Activated CD8-positive, alpha-beta memory T cell treated with anti-CD3 and anti-CD28 coated beads, Interleukin-2, amount 50 U/mL, for 48 hours (primary cell): Measurements from ENCODE around the gene STAB2.
A peak's percentile ranks its signal among the peaks of the same experiment; 100 is the strongest.

Experiments
- DNase-seq: peaks from one replicate; pipeline ENCODE4 v3.0.0-alpha.2; 2020

The STAB2 gene

DNA sequence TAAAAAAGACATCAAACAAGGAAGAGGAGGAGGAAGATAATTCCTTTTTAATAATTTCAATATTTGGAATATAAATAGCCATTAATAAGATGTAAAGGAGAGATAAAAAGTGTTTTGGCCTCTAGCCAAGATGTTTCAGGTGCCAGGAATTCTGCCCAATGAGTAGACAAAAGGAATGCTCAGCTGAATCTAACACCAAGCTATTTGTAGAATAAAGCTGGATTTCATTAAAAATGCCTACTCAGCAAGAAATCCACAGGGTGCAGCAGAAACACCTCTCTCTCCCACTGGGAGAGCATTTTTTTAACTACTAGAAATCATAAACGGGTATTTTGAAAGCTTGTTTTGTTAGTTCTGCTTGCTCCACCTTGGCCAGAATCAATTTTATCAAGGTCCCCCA lies 4.1 kb upstream of the STAB2 start:
- no peak for DNase-seq

GRCh38 chr12:103586132-103586531 lies 941 bp upstream of the STAB2 start:
- no peak for DNase-seq

- DNase-seq: no peak
Measured at GRCh38 chr12:103588680-103589079, 1.6 kb downstream of the STAB2 start.

DNA sequence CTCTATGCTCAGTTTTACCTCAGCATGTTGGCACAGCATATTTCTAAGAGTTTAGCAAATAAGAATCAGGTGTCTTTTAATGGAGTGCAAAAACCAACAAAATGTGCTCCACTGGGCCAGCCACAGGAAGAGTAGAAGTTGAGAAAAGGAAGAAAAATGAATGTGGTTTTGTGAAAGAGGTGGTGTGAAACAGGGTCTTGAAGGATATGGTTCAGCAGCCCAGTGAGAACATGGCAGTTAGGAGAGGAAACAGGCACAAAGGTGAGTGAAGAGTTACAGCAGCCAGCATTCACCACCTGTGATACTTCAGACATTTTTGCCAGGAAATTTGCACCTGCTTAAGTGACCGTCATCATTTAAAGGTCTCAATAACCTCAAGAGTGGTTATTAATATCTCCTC lies 2.4 kb downstream of the STAB2 start:
- no peak for DNase-seq

DNA sequence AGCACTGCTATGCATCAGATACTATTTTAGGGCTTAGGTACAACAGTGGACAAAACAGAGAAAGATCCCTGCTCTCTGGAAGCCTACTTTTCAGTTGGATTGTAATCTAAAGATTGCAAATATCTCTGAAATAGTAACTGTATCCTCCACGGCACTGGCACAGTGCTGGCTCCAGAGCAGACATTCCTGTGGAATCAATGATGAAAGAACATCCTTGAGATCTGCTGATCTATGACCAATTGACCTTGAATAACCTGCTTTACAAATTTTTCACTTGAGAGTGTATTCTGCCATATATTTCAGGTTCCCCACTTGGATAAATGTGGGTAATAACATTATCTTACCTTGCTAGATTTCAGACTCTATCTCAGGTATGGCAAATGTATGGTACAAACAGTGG lies 3.2 kb downstream of the STAB2 start:
- DNase-seq: no peak

GRCh38 chr12:103596981-103597380 lies 9.9 kb downstream of the STAB2 start:
- no peak for DNase-seq

GRCh38 chr12:103599274-103599673 lies 12.2 kb downstream of the STAB2 start:
- DNase-seq: no peak

DNA sequence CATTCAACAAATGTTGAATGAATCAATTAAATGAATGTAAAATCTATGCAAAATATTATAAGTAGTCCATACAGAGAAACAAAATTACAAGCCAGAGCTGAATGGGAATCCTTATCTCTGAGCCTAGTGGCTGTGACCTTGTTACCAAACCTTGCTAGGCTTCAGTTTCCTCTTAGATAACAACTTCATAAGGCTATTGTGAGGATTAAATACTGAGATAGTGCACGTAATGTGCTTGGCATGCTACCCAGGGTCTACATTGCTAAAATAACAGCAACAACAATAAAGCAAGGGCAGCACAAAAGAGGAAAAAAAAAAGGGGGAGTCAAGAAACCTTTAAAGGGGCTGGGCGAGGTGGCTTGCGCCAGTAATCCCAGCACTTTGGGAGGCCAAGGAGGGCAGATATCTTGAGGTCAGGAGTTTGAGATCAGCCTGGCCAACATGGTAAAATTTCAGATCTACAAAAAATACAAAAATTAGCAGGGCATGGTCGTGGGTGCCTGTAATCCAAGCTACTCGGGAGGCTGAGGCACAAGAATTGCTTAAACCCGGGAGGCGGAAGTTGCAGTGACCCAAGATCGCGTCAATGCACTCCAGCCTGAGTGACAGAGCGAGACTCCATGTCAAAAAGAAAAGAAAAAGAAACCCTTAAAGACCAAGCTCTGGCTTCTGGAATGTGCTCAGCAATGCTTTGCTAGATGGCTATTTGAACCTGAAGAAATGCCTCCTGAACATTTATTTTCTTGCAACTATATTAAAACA lies 14.1 kb downstream of the STAB2 start:
- no peak for DNase-seq

GRCh38 chr12:103620395-103620794 lies 33.3 kb downstream of the STAB2 start:
- DNase-seq: no peak

GRCh38 chr12:103623716-103624115 lies 36.6 kb downstream of the STAB2 start:
- no peak for DNase-seq

- DNase-seq: no peak
Measured at GRCh38 chr12:103626498-103626897, 39.4 kb downstream of the STAB2 start.

GRCh38 chr12:103627189-103627855 lies 40.2 kb downstream of the STAB2 start:
- no peak for DNase-seq

- DNase-seq: peak; percentile 92
Measured at GRCh38 chr12:103632554-103633216, 45.6 kb downstream of the STAB2 start.

GRCh38 chr12:103634732-103635131 lies 47.7 kb downstream of the STAB2 start:
- DNase-seq: no peak

- DNase-seq: no peak
Measured at GRCh38 chr12:103635419-103635818, 48.3 kb downstream of the STAB2 start.

DNA sequence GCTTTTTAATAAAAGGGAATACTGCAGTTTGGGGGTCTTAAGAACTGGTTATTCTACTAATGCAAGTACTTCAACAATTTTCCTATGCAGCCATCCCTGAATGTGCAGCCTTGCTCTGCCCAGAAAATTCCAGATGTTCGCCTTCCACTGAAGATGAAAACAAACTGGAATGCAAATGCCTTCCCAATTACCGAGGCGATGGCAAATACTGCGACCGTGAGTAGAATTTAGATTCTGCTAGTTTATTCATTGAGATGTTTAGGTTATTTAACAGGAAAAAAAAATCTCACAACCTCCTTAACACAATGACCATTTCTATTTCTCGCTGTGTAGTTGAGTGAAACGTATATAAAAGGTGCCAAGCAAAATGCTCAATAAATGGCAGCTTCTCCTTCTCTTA lies 49.9 kb downstream of the STAB2 start:
- DNase-seq: no peak

GRCh38 chr12:103637429-103637828 lies 50.4 kb downstream of the STAB2 start:
- DNase-seq: no peak

GRCh38 chr12:103639983-103640382 lies 52.9 kb downstream of the STAB2 start:
- no peak for DNase-seq

- DNase-seq: no peak
Measured at GRCh38 chr12:103640410-103640809, 53.3 kb downstream of the STAB2 start.

GRCh38 chr12:103640831-103641230 lies 53.8 kb downstream of the STAB2 start:
- no peak for DNase-seq

- DNase-seq: no peak
Measured at GRCh38 chr12:103642240-103642864, 55.3 kb downstream of the STAB2 start.

GRCh38 chr12:103645202-103645601 lies 58.1 kb downstream of the STAB2 start:
- no peak for DNase-seq

GRCh38 chr12:103647267-103647666 lies 60.2 kb downstream of the STAB2 start:
- no peak for DNase-seq

GRCh38 chr12:103652808-103653207 lies 65.7 kb downstream of the STAB2 start:
- DNase-seq: no peak
